ENCODE results near the gene FAM217B.

- TF ChIP-seq, protein P1, sequence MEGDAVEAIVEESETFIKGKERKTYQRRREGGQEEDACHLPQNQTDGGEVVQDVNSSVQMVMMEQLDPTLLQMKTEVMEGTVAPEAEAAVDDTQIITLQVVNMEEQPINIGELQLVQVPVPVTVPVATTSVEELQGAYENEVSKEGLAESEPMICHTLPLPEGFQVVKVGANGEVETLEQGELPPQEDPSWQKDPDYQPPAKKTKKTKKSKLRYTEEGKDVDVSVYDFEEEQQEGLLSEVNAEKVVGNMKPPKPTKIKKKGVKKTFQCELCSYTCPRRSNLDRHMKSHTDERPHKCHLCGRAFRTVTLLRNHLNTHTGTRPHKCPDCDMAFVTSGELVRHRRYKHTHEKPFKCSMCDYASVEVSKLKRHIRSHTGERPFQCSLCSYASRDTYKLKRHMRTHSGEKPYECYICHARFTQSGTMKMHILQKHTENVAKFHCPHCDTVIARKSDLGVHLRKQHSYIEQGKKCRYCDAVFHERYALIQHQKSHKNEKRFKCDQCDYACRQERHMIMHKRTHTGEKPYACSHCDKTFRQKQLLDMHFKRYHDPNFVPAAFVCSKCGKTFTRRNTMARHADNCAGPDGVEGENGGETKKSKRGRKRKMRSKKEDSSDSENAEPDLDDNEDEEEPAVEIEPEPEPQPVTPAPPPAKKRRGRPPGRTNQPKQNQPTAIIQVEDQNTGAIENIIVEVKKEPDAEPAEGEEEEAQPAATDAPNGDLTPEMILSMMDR (IDR thresholded peaks at IDR 0.05) = no peak
- no peak for TF ChIP-seq POLR2A (IDR thresholded peaks at IDR 0.05)
Measured at GRCh38 chr20:59938696-59939051, 1.5 kb upstream of the FAM217B start.
